DOHH2 (cell line): ENCODE data around the gene KCTD16.

Experiments
- CTCF ChIP-seq: fragments of 200-600 bp; sonication (generic); IDR thresholded peaks from one replicate; pipeline ENCODE4 v1.5.1; 2014; ENCODE audit warnings: antibody characterized with exemption, mild to moderate bottlenecking, low read depth, low read length; ENCODE audit not compliant: poor library complexity, severe bottlenecking
- EZH2phosphoT487 ChIP-seq: fragments of 200-600 bp; sonication (generic); IDR thresholded peaks from 2 replicates; pipeline ENCODE4 v1.6.1; 2017; ENCODE audit warnings: borderline replicate concordance, mild to moderate bottlenecking, antibody characterized with exemption, low read length, moderate library complexity, mixed read lengths

- no peak for TF ChIP-seq CTCF
- no peak for TF ChIP-seq EZH2phosphoT487
Measured at GRCh38 chr5:144453753-144454152, 283.1 kb downstream of the KCTD16 start.
